HG03066 (cell line): ENCODE measurements around the gene RLF.
A peak's percentile ranks its signal among the peaks of the same experiment; 100 is the strongest.

Experiments
- ATAC-seq: cut with Tn5 transposase; IDR thresholded peaks from one replicate; pipeline ENCODE4 v1.9.1; 2021; ENCODE audit warnings: low read depth; ENCODE audit not compliant: unreplicated experiment

RLF gene

DNA sequence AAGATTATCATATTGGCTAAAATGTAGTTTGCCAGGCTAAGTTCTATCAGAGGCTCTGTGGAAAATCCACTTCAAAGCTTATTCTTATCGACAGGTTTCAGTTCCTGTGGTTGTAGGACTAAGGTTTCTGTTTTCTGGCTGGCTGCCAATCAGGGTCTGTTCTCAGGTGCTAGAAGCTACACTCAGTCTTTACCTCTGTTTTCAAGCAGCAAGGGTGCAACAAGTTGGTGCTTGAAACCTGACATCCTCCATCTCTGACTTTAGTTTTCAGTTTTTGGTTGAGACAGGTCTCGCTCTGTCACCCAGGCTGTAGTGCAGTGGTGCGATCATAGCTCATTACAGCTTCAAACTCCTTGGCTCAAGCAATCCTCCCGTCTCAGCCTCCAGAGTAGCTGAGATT lies 71.3 kb downstream of the RLF start:
- peak; percentile 86 for ATAC-seq

DNA sequence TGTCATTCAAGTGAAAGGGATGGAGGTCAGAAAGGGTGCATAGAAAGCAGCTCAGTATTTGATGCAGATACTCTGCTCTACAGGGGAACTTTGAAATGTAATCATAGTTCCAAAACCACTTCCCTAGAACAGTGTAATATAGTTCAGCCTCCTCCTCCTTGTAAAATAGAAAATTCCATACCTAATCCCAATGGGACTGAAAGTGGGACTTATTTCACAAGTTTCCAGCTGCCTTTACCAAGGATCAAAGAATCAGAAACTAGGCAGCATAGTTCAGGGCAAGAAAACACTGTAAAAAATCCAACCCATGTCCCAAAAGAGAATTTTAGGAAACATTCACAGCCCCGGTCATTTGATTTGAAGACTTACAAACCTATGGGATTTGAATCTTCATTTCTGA lies 78.4 kb downstream of the RLF start:
- ATAC-seq, result no peak

DNA sequence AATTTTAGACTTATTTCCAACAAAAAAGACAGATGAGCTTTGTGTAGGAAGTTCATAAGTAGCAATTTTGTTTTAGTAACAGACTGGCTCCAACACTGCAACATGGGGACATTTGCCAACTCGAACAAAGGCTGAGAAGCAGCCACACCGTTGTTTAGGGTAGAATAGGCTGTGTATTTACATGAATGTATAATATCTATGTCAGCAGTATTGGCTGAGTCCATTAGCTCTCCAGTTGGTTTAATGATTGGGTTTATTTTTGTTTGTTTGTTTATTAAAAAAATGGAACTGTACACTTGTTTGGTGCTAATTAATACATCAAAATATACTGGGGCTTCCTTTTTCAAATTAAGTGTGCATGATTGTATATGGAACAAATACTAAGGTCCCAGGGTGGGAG lies 79.2 kb downstream of the RLF start:
- ATAC-seq, result no peak

DNA sequence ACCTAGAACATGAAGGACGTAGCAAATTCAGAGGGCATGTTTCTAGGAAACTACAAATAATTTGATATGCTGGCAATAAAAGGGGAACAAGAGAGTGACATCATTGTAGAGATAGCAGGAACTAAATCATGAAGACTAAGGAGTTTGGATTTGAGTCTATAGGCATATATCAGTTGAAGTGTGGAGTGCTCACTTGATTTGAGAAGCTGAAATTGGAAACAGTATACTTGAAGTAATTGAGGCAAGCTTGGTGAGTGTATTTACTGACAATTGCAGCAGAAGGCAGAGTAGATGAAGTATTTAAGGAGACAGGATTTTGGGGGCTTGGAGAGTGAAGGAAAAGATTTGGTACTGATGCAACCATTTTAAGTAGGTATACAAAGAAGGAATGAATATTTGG lies 80.2 kb downstream of the RLF start:
- peak; percentile 21 for ATAC-seq

DNA sequence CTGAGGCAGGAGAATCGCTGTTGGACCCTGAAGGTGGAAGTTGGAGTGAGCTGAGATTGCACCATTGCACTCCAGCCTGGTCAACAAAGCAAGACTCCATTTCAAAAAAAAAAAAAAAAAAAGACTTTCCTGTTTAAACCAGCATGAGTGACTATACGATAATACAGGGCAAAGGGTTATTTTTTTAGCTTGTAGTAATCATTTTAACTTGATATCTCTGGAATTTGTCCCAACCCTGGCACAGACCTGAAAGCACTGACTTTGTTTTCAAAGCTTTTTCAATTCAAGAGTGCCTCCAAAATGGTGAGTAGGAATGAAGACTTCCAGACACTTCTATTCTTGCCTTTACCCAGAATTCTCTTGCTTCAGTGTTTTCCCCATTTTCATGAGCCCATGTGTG lies 82.2 kb downstream of the RLF start:
- no peak for ATAC-seq

DNA sequence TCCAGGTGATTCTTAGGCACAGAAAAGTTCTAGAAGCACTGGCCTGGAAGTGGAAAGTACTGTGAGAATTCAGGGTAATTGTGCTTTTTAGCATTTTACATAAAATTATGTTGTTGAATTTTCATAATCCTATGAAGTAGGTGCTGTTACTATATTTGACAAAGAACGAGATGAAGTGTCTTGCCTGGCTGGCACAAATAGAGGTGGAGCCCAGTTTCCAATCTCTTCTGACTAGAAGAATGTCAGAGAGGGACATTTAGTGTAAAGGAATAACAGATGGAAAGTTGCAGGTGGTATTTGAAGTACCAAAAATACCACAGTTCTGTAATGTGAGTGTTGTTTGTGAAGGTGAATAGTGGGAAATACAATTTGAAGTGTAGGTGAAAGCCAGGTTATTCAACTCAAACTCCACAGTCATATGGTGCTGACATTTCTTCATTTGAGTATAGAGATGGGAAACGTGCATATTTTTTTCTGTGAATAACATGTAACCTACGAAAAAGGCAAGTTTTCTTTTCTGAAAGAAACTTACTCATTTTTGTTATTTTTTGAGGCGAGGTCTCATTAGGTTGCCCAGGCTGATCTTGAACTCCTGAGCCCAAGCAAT lies 83.1 kb downstream of the RLF start:
- ATAC-seq, result no peak

DNA sequence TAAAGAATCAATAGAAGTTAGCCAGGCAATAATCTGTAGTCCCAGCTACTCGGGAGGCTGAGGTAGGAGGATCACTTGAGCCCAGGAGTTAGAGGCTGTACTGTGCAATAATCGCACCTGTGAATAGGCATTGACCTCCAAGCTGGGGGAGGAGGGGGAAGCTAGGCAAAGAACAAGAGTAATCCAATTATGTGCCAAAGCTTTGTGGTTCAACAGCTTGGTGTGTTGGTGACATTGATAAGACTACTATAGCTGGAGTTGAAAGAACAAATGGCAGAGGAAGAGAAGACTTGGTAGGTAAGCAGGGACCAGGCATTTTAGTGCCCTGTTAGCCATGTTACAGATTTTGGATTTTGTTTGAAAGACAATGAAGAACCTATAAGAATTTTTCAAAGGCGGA lies 84.5 kb downstream of the RLF start:
- ATAC-seq, result no peak

DNA sequence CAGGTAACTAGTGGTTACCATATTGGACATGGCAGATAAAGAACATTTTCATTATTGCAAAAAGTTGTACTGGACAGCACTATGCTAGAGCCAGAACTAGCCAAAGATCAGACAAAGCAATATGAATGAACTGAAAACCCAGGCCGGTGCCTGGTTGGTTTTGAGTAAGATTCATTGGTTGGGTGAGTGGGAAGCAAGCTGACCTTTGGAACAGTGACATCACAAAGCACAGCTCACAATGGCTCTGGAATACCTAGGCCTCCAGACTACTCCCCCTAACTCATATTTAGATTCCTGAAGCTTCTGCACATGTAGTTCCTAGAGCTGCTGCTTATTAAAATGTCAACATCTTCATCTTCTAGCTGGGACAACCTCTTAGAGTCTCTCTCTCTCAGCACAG lies 86.5 kb downstream of the RLF start, which contains the start of gene TMCO2:
TMCO2 (plus strand) TSS at position 283 of the 400 bp plus-strand sequence; CDS start at position 340, 57 bp downstream.
- ATAC-seq, result no peak

DNA sequence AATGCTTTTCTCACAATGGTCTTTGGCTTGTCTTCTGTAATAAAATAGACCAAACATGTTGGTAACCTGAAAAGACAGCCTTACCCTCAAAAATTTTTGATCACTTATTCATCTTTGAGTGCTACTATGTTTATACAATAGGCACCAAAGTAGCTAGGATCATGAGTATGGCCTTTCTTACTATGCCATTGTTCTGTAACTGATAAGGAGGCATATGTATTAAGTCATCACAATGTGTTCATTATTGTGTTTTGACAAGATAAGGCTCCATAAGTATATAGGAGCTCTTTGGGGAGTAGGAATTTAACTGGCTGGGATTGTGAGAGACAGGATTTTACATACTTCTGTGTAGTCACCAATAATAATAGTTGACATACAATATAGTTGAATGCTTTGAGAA lies 87.2 kb downstream of the RLF start:
- no peak for ATAC-seq

DNA sequence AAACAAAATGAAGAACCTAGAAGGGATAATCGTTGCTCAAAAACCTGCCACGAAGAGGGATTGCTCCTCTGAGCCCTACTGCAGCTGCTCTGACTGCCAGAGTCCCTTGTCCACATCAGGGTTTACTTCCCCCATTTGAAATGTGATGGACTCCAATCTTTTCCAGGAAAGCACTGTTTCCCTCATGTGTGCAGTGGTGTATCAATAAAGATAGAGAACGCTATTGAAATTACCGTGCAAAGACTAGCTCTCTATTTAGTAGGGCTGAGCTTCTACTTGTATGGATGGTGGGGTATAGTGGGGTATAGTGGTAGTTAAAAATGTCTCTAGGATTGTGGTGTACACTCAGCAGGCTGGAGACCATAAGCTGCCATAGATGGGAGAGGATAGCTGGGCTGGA lies 90.3 kb downstream of the RLF start:
- no peak for ATAC-seq

DNA sequence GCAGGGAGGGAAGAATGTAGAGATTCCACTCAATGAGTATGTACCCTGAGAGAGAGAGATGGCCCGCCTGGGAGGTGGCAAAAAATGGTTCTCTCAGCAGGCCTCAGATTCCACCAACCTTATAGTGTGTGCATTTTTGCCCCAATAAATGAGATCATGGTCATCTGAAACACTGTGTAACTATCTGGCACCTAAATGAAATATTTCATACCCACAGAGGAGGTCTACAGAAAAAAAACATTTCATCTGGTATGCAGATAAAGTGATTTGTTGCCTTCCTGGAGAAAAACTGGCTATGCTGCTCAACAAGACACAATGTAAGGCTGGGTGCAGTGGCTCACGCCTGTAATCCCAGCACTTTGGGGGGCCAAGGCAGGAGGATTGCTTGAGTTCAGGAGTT lies 91.4 kb downstream of the RLF start:
- no peak for ATAC-seq

DNA sequence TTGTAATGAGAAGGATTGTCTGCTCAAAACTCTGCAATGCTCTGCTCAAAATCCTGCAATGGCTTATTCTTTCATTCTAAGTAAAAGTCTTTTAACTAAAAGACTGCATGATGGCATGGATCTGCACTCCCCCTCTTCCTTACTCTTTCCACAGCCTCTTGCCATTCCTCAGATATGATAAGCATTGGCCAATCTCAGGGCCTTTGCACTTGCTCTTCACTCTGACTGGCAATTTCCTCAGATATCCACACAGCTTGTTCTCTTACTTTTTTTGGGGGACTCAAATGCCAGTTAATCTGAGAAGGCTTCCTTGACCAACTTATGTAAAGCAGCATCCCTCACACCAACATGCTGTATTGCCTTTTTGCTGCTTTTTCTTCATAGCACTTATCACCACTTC lies 94.0 kb downstream of the RLF start:
- ATAC-seq, result no peak

DNA sequence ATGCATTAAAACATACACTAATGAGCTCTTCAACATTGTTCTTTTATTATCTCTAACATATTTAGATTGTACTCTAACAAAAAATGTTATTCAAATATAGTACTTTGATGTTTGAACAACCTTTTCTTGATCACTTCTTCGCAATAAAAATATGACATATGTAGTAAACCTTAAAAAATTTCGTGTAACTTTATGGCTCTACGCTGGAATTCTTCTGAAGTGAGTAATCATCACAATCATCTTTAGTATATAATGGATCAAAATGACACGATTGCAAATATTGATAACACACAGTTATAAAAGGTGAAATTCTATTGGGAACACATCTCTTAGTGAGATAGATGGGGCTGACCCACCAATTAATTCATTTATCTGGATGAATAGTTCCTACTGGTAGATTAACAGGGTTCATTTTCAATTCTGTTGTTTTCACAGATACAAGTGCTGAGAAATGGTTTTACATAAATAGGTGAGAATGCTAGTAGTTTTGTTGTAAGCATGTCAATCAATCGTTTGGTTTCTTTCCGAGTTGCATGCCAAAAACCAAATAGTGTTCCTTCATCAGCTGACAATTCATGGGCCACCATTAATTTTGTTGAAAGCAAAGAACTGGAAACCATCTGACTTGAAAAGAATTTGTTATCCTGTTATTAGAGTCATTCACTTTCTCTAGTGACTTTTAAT lies 95.4 kb downstream of the RLF start:
- no peak for ATAC-seq

DNA sequence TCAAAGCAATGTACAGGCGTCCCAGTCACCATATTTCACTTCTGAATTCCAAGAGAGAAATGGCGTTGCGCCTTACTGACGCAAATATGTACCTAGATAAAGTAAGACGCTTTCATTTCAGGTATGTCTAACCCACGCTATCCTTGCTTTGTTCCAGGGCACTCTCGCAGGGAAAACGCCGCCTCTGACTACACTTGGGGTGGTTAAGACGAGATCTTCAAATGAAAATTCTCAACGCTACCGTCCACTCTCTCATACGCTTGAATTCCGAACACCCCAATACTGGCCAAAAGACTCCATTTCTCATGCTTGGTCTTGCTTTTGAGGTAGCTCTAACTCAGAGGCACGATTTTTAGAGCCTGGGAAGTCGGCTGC lies 96.1 kb downstream of the RLF start:
- peak; percentile 12 for ATAC-seq

DNA sequence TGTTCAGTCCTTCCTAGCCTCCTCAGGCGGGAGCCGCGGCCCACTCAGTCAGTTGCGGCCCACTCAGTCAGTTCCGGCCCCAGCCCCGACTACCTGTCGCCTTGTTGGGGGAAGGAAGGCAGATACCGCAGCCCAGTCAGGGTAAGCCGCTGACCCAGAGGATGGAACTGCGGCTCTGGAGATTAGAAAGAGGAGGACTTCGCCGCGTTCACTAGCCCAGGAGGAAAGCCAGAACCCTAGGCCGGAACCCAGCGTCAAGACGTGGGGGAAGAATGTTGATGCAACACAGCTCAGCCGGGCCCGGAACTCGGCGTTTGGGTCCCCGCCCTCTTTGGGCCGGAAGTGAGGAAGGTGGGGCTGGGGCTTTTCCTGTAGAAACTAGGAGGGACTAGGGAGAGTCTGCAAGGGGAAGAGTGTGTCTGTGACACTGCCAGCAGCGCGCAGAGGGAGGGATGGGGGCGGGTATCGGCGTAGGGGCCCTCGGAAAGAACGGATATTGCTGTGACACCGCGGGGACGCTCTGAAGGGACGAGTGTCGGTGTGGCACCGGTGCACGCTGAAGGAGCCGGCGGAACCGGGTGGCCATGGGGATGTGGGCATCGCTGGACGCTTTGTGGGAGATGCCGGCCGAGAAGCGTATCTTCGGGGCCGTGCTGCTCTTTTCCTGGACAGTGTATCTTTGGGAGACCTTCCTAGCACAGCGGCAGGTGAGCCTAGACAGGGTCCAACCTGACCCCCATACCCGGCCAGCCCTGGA lies 96.7 kb downstream of the RLF start, which contains the start of gene ZMPSTE24:
ZMPSTE24 (plus strand) TSS at position 549 of the 757 bp plus-strand sequence; CDS start at position 585, 36 bp downstream.
- peak; percentile 93 for ATAC-seq

DNA sequence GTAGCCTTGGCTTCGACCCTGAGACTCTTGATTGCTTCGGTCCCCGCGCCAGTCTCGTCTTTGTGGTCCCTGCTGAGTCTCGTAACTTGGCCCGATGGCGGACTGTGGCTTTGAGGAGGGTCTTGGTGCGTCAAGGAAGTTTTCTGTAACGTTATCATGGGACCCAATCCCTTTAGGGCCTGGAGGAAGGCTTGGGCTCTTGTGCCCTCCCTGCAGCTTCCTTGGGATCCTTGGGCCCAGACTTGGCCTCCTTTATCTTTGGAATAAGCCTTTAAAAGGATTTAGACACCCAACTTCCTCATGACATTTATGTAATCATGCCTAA lies 97.2 kb downstream of the RLF start:
- no peak for ATAC-seq

DNA sequence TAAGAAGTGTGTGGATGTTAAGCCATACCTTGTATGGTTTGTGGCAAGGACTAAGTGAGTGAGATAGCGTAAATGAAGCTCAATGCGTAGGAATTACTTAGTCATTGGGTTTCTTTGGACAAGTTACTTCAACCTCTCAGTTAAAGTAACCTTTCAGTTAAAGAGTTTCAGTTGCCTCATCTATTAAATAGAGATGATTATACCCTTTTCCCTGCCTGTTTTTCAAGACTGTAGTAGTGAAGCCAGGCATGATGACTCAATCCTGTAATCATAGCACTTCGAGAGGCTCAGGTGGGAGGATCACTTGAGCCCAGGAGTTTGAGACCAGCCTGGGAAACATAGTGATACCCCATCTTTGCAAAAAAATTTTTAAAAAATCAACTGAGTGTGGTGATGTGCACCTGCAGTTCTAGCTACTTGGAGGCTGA lies 103.2 kb downstream of the RLF start:
- ATAC-seq, result no peak

DNA sequence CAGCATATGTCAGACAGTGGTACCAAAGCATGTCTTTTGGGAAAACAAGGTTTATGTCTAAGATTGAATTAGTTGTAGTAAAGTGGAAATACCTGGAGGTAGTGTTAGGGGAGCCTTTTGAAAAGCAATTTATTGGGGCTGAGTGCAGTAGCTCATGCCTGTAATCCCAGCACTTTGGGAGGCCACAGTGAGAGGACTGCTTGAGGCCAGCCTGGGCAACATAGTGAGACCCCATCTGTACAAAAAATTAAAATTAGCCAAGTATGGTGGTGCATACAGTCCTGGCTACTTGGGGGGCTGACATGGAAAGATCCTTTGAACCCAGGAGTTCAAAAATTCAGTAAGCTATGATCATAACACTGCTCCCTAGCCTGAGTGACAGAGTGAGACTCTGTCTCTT lies 104.1 kb downstream of the RLF start:
- ATAC-seq, result no peak

DNA sequence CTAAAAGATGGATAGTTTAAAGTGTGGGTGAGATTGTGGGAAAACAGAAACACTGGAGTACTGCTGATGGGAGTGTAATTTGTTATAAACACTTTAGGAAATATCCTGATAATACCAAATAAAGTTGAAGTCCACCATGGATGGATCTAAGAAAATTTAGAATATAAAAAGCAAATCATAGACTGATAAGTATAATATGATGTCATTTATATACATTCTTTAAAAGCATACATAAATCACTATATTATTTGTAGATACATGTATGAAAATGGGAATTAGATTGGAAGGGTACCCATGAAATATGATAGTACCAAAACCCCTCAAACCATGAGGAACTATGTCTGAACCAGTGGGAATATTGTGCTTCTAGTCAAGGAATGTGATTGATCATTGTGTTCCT lies 104.7 kb downstream of the RLF start:
- ATAC-seq, result no peak

DNA sequence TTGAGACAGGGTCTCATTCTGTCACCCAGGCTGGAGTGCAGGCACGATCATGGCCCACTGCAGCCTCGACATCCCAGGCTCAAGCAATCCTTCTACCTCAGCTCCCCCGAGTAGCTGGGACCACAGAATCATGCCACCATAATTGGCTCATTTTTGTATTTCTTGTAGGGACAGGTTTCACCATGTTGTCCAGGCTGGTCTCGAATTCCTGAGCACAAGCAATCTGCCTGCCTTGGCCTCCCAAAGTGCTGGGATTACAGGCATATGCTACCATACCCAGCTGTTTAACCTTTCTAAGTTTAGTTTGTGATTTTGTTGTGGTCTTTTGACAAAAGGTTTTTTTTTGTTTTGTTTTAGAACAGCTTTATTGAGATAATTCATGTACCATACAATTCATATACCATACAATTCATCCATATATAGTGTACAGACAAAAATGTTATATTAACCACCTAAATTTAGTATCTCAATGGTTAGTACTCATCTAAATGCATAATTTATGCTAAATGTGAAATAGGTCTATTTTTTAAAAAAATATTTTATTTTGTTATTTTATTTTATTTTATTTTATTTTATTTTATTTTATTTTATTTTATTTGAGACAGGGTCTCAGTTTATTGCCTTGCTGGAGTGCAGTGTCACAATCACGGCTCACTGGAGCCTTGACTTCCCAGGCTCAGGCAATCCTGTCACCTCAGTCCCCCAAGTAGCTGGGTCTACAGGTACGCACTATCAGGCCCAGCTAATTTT lies 105.8 kb downstream of the RLF start:
- no peak for ATAC-seq

DNA sequence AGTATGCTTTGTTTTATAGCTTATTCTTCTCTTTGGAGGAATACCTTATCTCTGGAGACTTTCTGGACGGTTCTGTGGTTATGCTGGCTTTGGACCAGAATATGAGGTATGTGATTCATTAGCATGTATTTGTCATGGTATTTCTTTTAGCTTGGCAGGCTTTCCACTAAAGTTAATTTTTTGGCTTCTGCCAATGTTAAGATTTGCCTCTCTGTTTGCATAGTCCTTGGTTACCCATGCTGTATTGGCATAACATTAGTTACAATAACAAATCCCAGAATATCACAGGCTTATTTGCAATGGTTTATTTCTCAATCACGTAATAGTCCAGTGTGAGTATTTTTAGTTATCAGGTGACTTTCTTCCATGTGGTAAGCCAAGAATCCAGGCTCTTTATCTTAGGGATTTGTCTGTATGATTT lies 106.6 kb downstream of the RLF start:
- no peak for ATAC-seq
